ENCODE results near the gene HTATSF1.

GRCh38 chrX:136555694-136556093 is 58.3 kb downstream of the HTATSF1 start:
- TF ChIP-seq YY1 (IDR thresholded peaks at IDR 0.05; ENCODE audit: insufficient read depth, insufficient read length) (no peak), ZNF274 (IDR thresholded peaks at IDR 0.05; ENCODE audit: low read depth, low read length) (no peak), SUZ12 (IDR thresholded peaks at IDR 0.05; ENCODE audit: extremely low read depth, insufficient read depth, insufficient read length) (no peak)
